ENCODE data around the gene SPOCK1.

The SPOCK1 gene

DNA sequence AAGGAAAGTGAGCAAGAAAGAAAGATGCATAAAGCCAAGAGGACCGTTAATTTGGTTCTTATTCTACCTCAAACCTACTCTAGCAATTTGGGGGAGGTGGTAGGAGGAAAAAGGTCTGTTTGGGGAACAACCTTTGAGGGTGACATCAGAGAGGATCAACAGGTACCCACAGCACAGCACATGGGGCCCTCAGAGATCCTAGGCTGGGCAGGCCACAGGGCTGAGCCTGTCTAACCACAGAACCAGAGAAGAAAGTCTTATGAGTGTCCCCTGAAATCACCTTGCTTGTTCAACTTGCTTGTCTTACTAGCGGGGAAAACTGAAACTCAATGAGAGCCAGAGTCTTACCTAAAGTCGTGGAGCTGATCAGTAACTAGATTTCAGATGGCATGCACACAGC is 385.2 kb downstream of the SPOCK1 start:
- H3K36me3 Mint-ChIP-seq (ENCODE audit: low read depth), result no peaks in the 10 kb centered on the region
- H3K4me1 Mint-ChIP-seq, result peaks cover 6% of the 10 kb centered on the region
- no peak for DNase-seq
- H3K27ac Mint-ChIP-seq, result no peak overlapping the region
- TF ChIP-seq, protein P1, sequence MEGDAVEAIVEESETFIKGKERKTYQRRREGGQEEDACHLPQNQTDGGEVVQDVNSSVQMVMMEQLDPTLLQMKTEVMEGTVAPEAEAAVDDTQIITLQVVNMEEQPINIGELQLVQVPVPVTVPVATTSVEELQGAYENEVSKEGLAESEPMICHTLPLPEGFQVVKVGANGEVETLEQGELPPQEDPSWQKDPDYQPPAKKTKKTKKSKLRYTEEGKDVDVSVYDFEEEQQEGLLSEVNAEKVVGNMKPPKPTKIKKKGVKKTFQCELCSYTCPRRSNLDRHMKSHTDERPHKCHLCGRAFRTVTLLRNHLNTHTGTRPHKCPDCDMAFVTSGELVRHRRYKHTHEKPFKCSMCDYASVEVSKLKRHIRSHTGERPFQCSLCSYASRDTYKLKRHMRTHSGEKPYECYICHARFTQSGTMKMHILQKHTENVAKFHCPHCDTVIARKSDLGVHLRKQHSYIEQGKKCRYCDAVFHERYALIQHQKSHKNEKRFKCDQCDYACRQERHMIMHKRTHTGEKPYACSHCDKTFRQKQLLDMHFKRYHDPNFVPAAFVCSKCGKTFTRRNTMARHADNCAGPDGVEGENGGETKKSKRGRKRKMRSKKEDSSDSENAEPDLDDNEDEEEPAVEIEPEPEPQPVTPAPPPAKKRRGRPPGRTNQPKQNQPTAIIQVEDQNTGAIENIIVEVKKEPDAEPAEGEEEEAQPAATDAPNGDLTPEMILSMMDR (IDR thresholded peaks at IDR 0.05), result no peak
- H3K4me3 Mint-ChIP-seq, result no peak overlapping the region
- H3K27me3 Mint-ChIP-seq (ENCODE audit: low read depth, poor library complexity), result peaks cover 4% of the 10 kb centered on the region
- no peaks in the 10 kb centered on the region for H3K9me3 Mint-ChIP-seq

DNA sequence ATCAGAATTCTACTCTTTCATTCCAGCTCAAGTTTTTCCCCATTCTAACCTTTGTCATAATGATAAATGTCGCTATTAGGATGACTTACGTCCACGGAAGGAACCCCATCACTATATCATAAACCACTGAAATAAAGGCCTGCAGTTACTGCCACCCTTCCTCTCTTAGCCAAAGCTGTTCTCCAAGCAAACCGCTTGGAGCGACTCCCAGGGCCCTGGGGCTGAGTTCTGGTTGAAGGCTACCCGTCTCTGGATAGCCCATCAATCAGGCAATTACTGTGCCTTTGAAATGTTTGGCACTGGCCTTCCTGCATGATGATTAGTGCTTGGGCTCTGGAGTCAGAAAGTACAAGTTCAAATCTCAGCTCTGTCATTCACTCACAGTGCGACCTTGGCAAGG is 386.0 kb downstream of the SPOCK1 start:
- Mint-ChIP-seq H3K4me3 (no peak overlapping the region), H3K27me3 (ENCODE audit: low read depth, poor library complexity) (peaks cover 4% of the 10 kb centered on the region), H3K4me1 (peaks cover 6% of the 10 kb centered on the region), H3K27ac (no peak overlapping the region), H3K9me3 (no peaks in the 10 kb centered on the region), H3K36me3 (ENCODE audit: low read depth) (no peaks in the 10 kb centered on the region)
- TF ChIP-seq, protein P1 (IDR thresholded peaks at IDR 0.05), result no peak
- DNase-seq, result no peak

DNA sequence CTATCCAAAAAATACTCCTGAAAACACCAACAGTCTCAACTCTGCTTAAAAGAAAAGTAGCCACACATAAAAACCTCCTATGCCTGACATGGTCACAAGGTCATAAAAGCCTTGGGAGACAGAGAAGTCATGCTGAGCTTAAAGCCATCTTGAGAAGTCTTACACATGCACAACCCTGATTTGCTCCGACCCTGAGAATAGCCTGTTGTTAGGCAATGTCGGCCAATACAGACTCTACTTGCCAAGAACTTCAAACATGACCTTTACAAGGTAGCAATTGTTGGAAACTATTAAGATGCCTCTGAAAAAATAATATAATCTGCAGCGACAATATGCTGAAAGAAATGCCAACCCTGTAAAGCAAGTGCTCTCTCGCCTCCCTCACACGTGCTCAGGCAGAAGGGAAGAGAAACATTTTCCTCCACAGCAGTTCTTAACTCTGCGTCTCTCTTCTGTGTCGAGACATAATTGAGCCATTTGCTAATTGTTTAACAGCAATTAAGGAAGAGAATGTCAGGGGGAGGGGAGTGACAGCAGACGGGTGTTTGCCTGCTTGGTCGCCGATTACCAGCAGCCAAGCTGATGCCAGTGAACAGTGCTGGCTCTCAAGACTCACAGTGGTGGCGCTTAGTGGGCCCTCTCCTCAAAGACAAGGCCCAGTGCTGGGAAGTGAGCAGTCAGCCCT is 393.6 kb downstream of the SPOCK1 start:
- Mint-ChIP-seq H3K27ac (no peak overlapping the region), H3K36me3 (ENCODE audit: low read depth) (peaks cover 10% of the 10 kb centered on the region), H3K27me3 (ENCODE audit: low read depth, poor library complexity) (peaks cover 3% of the 10 kb centered on the region), H3K9me3 (peaks cover 14% of the 10 kb centered on the region), H3K4me3 (no peak overlapping the region), H3K4me1 (peaks cover 17% of the 10 kb centered on the region)
- DNase-seq, result no peak
- TF ChIP-seq, protein P1 (IDR thresholded peaks at IDR 0.05), result no peak

DNA sequence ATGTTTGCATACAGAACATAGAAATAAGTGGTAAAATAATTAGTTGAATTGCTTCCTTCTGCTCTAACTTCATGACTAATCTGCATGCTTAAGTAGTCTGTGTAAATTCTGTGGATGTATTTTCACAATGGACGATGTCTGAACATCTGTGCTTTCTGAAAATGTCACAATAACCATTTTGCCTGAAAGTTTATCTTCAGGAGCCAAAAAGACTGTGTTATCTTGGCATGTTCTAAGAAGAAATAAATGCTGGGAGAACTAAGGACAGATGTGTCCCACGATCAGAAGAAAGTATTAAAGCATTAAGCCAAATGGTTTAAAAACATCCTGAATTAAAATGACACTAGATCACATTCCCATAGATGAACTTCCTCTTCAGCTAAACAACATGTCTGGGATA is 397.6 kb downstream of the SPOCK1 start:
- Mint-ChIP-seq H3K27ac (no peak overlapping the region), H3K9me3 (peaks cover 14% of the 10 kb centered on the region), H3K36me3 (ENCODE audit: low read depth) (peaks cover 10% of the 10 kb centered on the region), H3K4me1 (peaks cover 11% of the 10 kb centered on the region), H3K4me3 (no peak overlapping the region), H3K27me3 (ENCODE audit: low read depth, poor library complexity) (peaks cover 8% of the 10 kb centered on the region)
- no peak for DNase-seq
- TF ChIP-seq, protein P1 (IDR thresholded peaks at IDR 0.05), result no peak

DNA sequence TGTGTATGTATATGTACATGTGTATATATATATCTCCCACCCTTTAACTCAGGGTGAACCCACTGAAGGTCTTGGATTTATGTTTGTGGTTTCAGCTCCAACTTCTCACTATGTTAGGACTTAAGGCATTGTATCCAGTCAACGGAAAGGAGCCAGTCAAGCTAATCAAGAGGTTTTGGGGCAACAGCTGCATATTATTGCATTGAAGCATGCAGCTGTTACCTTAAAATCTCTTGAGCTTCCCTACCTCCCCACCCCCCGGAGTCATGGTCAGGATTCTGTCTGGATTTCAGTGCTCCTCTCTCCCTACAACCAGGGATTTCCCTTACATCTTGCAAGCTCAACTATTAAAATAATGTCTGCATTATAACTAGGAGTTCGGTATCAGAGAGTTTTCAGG is 399.5 kb downstream of the SPOCK1 start:
- Mint-ChIP-seq H3K36me3 (ENCODE audit: low read depth) (peaks cover 5% of the 10 kb centered on the region), H3K27ac (no peak overlapping the region), H3K27me3 (ENCODE audit: low read depth, poor library complexity) (peaks cover 8% of the 10 kb centered on the region), H3K4me3 (no peak overlapping the region), H3K4me1 (no peaks in the 10 kb centered on the region), H3K9me3 (peaks cover 8% of the 10 kb centered on the region)
- TF ChIP-seq, protein P1 (IDR thresholded peaks at IDR 0.05), result no peak
- DNase-seq, result no peak

DNA sequence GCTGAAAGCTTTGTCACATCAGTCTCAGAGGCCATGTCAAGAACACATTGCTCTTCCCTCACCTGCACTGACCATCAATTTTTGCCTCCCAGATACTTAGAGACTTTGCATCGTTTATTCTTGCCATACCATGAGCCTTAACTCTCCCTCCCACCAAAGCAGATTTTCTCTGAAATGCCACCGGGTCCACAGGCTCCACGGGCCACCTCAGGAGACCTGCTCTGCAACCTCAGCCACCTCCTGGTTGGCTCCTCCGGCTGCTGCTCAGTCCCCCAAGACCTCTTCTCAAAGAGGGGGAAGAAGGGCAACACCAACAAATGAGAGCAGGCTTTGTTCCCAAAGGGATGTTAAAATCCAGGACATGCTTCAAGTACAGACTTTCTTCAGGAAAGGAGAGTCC is 400.5 kb downstream of the SPOCK1 start:
- Mint-ChIP-seq H3K4me1 (peaks cover 2% of the 10 kb centered on the region), H3K9me3 (no peaks in the 10 kb centered on the region), H3K27me3 (ENCODE audit: low read depth, poor library complexity) (peaks cover 8% of the 10 kb centered on the region), H3K4me3 (no peak overlapping the region), H3K36me3 (ENCODE audit: low read depth) (no peaks in the 10 kb centered on the region), H3K27ac (no peak overlapping the region)
- DNase-seq, result no peak
- TF ChIP-seq, protein P1 (IDR thresholded peaks at IDR 0.05), result no peak

All from nephron progenitor cell (in vitro differentiated cells).